HG03457 (cell line): ENCODE results near the gene FAM47E.
"Not testable (repeated sequence)": the region's sequence is repeated elsewhere in the genome, so short reads cannot be mapped to it uniquely, and the experiment has no call there.

Source experiments
- ATAC-seq: cut with Tn5 transposase; IDR thresholded peaks from one replicate; pipeline ENCODE4 v1.9.1; 2021; ENCODE audit warnings: moderate number of reproducible peaks; ENCODE audit not compliant: unreplicated experiment

FAM47E gene

DNA sequence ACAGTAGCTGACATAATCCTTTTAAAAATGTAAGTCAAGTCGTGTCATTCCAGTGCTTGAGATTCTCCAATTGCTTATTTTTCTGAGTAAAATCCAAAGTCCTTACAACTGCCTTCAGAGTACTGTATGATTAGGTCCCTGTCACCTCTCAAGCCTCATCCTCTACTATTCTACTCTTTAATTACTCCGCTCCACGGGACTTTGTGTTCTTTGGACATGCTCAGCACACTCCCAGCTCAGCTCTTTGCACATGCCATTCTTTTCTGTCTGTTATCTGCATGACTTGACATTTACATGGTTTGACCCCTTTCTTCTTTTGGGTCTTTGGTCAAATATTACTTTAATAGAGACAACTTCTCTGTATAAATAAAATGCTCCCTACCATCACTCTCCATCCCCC is 15.1 kb downstream of the FAM47E start:
- no peak for ATAC-seq

DNA sequence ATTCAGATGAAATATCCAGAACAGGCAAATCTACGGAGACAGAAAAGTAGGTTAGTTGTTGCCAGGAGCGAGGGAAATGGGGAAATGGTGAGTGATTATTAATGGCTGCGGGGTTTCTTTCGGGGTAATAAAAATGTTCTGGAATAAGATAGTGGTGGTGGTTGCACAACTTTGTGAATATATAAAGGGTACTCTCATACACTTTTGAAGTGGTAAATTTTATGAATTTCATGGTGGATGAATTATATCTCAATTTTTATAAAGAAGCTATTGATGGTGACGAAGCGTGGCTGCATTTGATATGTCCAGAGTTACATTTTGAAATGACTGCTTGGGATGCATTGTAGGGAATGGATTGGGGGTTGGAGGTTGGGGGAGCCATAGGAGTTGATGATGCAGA is 16.3 kb downstream of the FAM47E start:
- no peak for ATAC-seq

DNA sequence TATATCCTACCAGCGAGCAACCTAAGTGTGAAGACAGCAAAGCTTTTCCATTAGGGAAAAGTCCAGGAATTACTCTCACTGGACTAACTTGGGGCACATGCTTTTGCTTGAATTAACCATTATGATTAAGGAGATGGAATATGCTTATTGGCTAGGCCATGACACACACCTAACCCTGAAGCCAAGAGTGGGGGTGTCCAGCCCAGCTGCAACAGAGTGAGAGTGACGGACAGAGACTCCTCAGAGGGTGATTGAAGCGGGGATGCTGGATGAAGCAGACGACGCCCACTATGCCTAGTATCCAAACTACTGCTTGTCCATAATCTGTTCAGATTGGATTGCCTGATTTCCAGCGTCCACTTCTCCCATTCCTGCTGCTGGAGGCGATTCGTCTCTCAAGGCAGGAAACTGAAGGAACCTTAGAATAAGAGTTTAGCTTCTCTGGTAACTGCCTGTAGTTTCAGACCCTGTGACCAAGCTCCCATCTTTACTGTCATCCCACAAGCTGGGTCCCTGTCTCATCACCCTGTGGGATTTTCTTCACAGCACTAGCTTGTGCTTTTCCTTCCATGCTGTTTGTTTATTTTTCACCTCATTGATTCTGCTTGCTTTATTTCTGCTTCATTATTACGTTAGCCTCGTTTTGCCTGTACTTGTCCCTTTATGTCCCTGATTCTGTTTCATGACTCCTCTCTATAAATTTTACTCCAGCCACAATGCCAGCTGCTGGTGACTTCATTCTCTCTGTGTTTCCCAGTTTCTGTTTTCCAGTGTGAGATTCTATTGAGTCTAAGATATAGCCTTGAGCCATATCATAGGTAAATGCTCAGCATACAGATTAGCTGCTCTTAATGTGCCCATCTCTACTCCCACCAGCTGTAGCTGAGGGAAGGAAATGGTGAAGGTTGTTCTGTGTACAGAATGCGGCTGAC is 19.0 kb downstream of the FAM47E start:
- no peak for ATAC-seq

DNA sequence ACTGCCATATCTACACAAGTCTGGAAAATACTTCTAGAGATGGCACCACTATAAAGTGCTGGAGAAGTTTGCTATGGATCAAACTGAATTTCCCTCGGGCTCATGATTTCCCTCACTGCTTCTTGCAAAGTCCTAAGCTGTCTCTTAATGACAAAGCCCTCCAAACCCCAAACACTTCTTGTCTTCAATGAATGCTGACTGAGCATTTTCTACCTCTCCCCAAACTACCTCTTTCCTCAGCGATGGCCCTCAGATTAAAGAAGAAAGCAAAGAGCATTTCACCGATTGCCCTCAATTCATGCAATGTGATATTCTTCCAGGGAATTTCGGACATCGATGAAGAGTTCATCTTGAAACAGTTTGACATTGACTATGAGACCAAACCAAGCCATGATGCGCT is 19.7 kb downstream of the FAM47E start:
- no peak for ATAC-seq

DNA sequence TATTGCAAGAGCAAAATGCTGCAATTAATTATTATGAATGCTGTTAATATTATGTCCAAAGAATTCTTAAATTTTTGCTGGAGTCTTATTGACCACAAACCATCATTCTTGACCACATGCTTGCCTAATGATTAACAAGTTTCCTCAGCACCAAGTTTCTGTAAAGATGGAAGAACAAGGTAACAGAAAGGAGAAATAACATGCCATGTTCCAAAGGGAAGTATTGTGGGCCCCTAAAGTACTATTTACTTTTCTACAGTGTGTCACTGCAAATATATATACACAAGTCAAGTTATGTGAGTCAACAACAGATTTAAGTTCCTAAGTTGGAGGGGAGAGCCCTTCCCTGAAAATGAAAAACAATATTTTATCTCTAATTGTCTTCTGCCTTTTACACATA is 20.6 kb downstream of the FAM47E start:
- no peak for ATAC-seq

DNA sequence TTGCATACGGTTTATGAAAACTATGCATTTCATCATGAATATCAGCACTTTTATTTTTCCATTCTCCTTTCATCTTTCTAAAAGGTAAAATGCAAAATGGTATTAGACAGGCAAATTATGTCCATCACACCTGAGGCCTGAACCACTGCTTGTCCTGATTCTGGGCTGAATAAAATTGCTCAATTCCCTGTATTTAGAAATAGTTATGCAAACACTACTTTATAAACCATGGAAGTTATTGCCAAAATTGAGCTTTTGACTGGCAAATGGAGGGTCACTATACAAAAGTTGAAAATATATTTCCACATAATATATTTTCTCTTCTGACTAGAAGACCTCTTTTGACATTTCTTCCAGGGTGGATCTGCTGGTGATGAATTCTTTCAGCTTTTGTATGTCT is 21.1 kb downstream of the FAM47E start:
- ATAC-seq, result no peak

DNA sequence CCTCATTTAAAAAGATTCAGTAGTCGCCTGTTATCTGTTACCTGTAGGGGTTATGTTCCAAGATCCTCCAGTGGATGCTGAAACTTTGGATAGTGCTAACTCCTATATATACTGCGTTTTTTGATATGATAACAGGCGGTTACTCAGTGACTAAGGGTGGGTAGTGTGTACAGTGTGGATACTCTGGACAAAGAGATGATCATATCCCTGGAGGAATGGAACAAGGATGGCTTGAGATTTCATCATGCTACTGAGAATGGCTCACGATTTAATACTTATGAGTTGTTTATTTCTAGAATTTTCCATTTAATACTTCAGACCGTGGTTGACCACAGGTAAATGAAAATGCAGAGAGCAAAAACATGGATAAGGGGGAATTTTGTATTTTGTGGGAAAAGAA is 21.5 kb downstream of the FAM47E start:
- ATAC-seq, result no peak

DNA sequence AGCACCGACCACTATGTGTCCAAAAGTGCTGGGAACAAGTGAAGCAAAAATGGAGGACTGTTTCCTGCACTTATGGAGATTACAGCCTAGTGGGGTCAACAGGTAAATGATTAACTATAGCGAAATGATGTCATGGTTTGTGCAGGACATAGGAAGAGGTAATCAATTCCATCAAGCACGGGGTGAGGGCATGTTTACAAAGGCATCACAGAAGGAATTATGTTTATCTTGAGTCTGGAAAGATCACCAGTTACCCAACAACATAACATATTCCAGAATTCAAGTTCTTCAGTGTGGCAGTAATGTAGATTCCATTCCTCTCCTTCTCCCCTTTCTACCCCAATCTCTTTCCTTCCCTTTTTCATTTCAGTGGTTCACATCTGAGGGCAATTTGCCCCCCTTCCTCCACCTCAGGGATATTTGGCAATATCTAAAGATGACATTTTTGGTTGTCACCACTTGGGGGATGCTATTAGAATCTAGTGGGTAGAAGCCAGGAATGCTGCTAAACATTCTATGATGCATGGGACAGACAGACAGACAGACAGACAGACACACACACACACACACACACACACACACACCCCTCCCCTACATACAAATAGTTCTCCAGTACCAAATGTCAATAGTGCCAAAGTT is 24.1 kb downstream of the FAM47E start:
- ATAC-seq, result no peak

DNA sequence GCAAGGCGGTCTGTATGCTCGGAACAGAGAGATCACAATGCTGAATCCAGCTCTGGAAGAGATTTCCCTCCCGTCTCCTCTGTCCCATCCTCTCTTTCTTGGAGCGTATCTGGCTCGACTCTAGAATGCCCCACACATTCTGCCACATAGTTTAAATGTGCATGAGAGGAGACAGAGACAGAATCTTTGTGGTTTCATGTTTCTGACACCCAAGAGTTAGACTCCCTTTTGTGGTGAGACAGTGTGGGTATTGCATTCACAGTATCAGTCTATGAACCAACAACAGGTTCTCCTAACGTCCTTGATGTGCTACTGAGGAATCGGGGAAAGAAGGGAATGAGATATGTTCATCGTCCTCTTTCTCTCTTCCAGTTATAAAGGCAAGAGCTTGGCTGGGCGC is 25.3 kb downstream of the FAM47E start:
- no peak for ATAC-seq

DNA sequence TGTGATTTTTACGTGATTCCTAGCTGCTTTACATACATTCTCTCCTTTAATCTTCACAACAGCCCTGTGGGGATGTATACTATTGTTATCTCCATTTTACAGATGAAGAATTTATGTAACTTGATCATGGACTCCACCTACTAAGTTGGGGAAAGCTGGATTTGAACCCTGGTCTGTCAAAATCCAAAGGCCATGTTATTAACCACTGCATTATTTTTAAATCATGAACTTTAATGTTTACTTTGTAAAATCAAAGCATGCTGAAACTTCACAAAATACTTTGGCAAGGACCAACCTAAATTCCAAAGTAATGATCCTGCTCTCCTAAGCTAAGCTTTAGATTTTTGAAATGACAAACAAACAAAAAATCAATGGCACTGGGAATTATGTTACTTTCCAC is 26.1 kb downstream of the FAM47E start:
- ATAC-seq, result no peak

DNA sequence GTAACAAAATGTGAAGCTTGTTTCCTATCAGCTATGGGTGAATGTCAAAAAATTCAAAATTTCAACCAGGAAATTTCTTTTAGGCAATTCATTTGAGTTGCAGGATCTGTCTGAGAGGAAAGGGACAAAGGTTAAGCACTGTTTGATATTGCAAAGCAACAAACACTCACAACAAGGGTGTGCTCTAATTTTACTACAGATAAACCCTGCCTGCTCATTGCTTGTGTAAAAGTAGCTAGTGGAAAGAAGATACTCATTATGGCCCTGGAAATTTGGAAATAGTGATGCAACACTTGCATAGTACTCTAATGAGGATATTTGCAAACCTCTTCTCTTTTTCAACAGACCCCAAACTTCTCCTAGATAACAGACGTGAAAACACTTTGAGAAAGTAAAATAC is 27.1 kb downstream of the FAM47E start:
- no peak for ATAC-seq

DNA sequence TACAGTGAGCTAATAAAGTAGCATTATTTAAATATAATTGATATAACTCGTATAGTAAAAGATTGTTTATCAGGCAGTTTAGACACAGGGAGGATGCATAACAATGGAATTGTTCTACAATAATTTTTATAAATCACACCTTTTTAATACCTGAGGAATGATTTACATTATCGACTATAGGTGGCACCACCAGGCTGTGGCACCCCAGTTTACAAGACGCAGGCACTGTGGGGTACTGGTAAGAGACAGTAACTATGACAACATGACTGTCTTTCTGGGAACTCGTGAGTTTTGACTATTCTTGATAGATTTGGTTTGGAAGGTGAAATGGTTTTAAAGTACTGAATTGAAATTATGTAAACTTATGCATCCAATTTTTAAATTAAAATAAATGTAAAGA is 27.9 kb downstream of the FAM47E start:
- no peak for ATAC-seq

DNA sequence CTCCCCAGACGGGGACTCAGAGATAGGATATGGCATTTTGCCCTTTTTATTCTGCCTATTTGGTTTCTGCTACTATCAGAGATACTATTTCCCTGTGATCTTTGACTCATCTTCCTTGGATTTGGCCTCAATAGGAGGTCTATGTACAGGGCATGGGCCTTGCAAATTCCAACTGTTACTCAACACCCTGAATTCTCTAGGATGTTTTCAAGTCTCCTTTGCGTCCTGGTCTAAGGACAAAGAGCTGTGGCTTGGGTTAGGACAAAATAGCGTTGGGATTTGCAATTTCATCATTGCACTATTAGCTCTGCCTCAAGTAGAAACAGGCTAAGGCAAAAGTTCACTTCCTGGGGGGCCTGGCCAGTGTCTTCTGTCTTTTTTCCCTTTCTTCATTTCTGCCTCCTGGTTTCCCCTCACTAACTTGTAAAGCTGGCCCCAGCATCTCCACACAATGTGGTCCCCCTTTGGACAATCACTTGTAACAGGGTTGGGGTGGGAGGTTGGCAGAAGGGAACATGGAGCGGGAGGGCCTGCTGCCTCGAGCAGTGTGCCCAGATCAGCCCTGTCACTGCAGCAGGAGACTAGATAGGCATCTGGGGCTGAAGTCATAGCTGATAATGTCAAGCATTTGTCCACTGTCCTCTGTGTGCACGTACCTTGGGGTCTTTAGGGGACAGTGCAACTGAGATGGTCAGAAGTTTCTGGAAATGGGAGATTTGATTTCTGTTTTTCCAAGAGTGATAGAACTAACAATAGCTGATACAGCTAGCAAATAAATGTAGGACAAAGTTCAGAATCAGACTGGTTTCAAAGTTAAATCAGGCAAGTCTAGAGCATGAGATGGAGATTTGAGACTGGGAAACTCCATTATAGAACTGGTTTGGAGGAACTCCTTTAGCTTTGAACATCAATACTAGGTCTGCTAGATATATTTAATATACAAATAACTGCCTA is 29.2 kb downstream of the FAM47E start:
- no peak for ATAC-seq

DNA sequence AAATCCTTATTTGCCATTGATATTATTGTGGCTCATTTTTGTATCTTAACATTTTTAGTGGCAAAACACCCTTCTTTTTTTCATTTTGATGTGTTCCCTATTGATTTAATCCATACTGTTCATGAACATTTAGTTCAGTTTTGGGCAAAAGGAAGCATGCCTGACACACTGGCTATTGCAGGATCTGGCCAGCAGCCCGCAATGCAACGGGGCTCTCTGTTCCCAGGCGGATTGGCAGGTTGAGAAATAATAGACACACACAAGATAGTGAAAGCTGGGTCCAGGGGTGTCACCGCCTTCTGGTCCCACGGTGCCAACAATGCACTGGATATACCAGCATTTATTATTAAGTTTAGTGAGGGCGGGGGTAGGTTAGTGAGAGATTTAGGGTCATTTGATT is 30.1 kb downstream of the FAM47E start:
- ATAC-seq, result not testable (repeated sequence)

DNA sequence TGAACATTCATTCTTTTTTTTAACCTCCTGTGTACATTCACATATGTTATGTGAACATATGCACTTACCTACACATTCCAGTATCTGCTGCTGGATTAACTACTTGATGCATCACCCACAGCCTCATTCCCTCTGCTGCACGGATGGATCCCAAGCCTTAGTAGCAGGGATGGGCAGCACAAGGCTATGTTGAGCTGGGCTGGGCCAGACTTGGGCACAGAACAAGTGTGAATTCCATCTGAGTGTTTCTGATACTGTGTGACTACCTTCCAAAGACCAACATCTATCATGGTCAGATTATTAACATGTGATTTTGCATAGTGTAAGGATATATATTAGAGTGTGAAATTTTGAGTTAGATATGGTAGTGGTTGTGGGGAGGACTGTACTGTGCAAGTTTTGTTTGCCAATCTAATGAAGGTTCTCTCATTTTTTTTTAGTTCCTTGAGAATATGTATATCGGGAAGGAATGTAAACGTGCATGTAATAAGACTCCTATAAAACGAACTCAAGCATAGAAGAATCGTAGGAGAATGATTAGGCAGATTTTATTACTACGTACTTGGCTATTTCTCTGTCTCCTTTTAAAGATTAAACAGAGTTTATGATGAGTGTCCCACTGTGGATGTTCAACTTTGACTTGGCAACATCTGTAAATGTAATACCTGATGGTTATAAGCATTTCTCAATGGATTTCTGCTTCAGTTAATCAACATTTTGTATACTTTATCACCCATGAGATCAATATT is 31.6 kb downstream of the FAM47E start:
- no peak for ATAC-seq

DNA sequence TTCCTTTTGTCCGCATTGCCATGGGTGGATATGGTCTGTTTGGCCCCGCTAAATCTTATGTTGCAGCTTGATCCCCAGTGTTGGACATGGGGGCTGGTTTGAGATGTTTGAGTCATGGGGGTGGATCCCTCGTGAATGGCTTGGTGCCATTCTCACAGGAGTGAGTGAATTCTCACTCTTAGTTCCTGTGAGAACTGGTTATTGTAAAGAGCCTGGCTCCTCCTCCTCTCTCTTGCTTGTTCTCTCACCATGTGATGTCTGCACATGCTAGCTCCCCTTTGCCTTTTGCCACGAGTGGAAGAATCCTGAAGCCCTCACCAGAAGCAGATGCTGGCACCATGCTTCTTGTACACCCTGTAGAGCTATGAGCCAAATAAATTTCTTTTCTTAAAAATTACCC is 32.4 kb downstream of the FAM47E start:
- ATAC-seq, result no peak

DNA sequence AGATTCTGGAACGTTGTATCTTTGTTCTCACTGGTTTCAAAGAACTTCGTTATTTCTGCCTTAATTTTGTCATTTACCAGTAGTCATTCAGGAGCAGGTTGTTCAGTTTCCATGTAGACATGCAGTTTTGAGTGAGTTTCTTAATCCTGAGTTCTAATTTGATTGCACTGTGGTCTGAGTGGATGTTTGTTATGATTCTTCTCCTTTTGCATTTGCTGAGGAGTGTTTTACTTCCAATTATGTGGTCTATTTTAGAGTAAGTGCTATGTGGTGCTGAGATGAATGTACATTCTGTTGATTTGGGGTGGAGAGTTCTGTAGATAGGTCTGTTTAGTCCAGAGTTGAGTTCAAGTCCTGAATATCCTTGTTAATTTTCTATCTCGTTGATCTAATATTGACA is 36.3 kb downstream of the FAM47E start:
- not testable (repeated sequence) for ATAC-seq

DNA sequence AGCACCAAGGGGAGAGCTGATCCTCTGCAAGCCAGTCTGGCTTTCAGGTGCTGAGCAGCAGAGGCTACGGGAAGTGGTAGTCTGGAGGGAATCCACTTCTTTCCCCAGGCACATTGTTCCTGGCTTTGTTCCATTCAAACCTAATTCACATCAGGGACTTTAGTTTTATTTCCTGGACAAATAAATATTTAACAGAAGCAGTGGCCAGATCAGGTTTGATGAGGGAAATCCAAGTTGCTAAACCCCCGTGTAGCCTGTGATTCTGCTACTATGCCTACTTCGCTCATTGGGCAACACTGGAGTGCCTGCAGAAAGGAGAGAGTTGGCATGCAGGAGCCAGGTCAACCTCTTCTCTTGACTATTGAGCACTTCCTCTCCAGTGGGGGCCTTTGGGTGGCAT is 41.2 kb downstream of the FAM47E start:
- ATAC-seq, result no peak

DNA sequence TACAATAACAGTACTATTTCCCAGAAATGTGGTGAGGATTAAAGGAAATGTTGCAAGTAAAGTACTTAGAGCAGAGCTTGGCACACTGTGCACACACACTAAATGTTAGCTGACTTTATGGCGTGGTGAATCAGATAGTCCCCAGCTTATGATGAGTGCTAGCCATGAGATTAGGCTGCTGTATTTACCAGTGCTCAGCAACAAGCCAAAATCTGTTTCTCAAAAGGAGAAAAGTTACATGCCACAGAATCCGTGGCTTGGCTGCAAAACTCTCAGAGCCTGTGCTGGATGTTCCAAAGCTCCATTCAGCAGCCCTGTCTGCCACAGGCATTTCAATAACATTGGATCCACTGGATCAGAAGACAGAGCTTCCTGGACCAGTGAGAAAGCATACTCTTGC is 42.3 kb downstream of the FAM47E start:
- ATAC-seq, result no peak

DNA sequence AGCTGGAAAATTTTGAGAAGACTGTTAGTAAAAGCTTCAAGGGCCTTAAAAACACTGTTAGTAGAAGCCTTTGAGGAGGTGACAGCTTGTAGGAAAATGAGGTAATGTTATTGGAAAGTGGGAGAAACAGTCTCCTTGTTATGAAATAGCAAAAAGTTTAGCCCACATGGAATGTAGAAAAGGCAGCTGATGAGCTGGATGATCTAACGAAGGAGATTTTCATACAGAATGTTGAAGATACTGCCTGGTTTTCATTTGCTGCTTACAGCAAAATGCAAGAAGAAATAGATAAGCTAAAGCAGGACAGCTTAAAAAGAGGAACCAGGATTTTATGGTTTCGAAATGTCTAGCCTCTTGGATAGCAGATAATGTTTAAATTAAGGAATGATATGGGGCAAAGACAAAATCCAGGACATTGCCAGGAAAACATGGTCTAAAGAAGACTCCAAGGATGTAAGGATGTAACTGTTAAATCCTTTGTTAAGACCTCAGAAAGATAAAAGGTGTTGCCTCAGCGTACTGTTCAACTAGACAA is 44.8 kb downstream of the FAM47E start:
- ATAC-seq, result no peak
